LNCaP clone FGC (cell line): ENCODE data around the gene NIPA2.

Experiments
- DNase-seq: peaks from one replicate; pipeline ENCODE4 v3.0.0-alpha.2; 2011; ENCODE audit warnings: low read depth
- H3K4me3 ChIP-seq: 2 replicates; pipeline ENCODE4 v1.5.1; 2011; ENCODE audit warnings: mild to moderate bottlenecking, low read depth, low read length, control low read depth
- CTCF ChIP-seq: IDR thresholded peaks from 2 replicates; pipeline ENCODE4 v1.5.1; 2012; ENCODE audit warnings: mild to moderate bottlenecking; ENCODE audit not compliant: control insufficient read depth, insufficient read depth; ENCODE audit errors: extremely low read depth

The NIPA2 gene

GRCh38 chr15:22907161-22907950 is 68.9 kb downstream of the NIPA2 start:
- DNase-seq: no peak
- TF ChIP-seq CTCF: no peak
- H3K4me3 ChIP-seq: no peak overlapping the region

GRCh38 chr15:22908830-22909229 is 70.4 kb downstream of the NIPA2 start:
- DNase-seq: no peak
- no peak for TF ChIP-seq CTCF

GRCh38 chr15:22911306-22911705 is 72.8 kb downstream of the NIPA2 start:
- TF ChIP-seq CTCF: no peak
- no peak overlapping the region for H3K4me3 ChIP-seq
- DNase-seq: no peak

More at GRCh38 chr15:22908830-22909229, 70.4 kb downstream of the NIPA2 start:
- no peak overlapping the region for H3K4me3 ChIP-seq

GRCh38 chr15:22912256-22912655 is 73.8 kb downstream of the NIPA2 start:
- no peak for TF ChIP-seq CTCF
- no peak for DNase-seq
- no peak overlapping the region for H3K4me3 ChIP-seq

GRCh38 chr15:22913646-22914380 is 75.3 kb downstream of the NIPA2 start:
- DNase-seq: no peak
- TF ChIP-seq CTCF: no peak
- H3K4me3 ChIP-seq: no peak overlapping the region

- H3K4me3 ChIP-seq: no peak overlapping the region
- DNase-seq: no peak
- TF ChIP-seq CTCF: no peak
These were observed 77.5 kb downstream of the NIPA2 start for GRCh38 chr15:22915866-22916515.
